OCI-LY7 (cell line): Measurements from ENCODE around the gene SPINT1. TPM values are rescaled to one million over a fixed set of nuclear protein-coding genes. Genes with fewer than 3 reads are reported as not detected.

ENCODE experiments used
- BruUV-seq: library from RNA; stranded (reverse); fragments of 400-500 nt; replicated peaks from 2 replicates; lab custom pipeline; 2021; lab: Mats Ljungman, UMichigan
- CTCF ChIA-PET: fragments of 300-600 bp; sonication (Branson Sonifier 250); formaldehyde crosslinking; loops from one replicate; lab custom pipeline; 2022; ENCODE audit warnings: antibody characterized with exemption; ENCODE audit not compliant: unreplicated experiment; lab: Charles Lee
- POLR2A ChIA-PET: fragments of 300-600 bp; sonication (Branson Sonifier 250); formaldehyde crosslinking; loops from one replicate; lab custom pipeline; 2022; ENCODE audit warnings: antibody characterized with exemption; lab: Charles Lee
- DNase-seq: peaks from one replicate; pipeline ENCODE4 v3.0.0-alpha.2; 2015; ENCODE audit warnings: low spot score
- H2AFZ ChIP-seq: fragments of 200-600 bp; sonication (generic), shearing (Covaris generic); 2 replicates; pipeline ENCODE4 v1.6.1; 2014; ENCODE audit warnings: mild to moderate bottlenecking, antibody characterized with exemption, low read length, moderate library complexity
- H3K27ac ChIP-seq: fragments of 200-600 bp; sonication (generic); 2 replicates; pipeline ENCODE4 v1.5.1; 2014; ENCODE audit warnings: mixed run types, low read depth, mild to moderate bottlenecking, moderate library complexity, low read length, inconsistent platforms; ENCODE audit not compliant: poor library complexity, severe bottlenecking
- H3K36me3 ChIP-seq: fragments of 200-600 bp; sonication (generic); 2 replicates; pipeline ENCODE4 v1.6.1; 2014; ENCODE audit warnings: mild to moderate bottlenecking, antibody characterized with exemption, low read length, moderate library complexity, mixed read lengths; ENCODE audit not compliant: insufficient read depth
- H3K4me1 ChIP-seq: fragments of 200-600 bp; sonication (generic); 2 replicates; pipeline ENCODE4 v1.5.1; 2014; ENCODE audit warnings: mild to moderate bottlenecking, low read length; ENCODE audit not compliant: insufficient read depth, poor library complexity, severe bottlenecking
- H3K4me2 ChIP-seq: fragments of 200-600 bp; sonication (generic); 2 replicates; pipeline ENCODE4 v1.6.1; 2014; ENCODE audit warnings: mild to moderate bottlenecking, low read length
- H3K4me3 ChIP-seq: fragments of 200-600 bp; sonication (generic); 2 replicates; pipeline ENCODE4 v1.5.1; 2014; ENCODE audit warnings: mild to moderate bottlenecking, low read depth, low read length; ENCODE audit not compliant: poor library complexity, severe bottlenecking
- H3K79me2 ChIP-seq: fragments of 200-600 bp; sonication (generic); 2 replicates; pipeline ENCODE4 v1.6.1; 2016; ENCODE audit warnings: low read depth, mild to moderate bottlenecking, low read length, moderate library complexity, mixed read lengths; ENCODE audit not compliant: insufficient read depth
- H3K9me2 ChIP-seq: fragments of 200-600 bp; sonication (generic); 2 replicates; pipeline ENCODE4 v1.6.1; 2016; ENCODE audit warnings: mild to moderate bottlenecking, low read length, mixed read lengths; ENCODE audit not compliant: insufficient read depth
- H3K9me3 ChIP-seq: fragments of 200-600 bp; sonication (generic); 2 replicates; pipeline ENCODE4 v1.6.1; 2014; ENCODE audit warnings: mild to moderate bottlenecking, mixed run types, low read length, mixed read lengths
- H4K20me1 ChIP-seq: fragments of 200-600 bp; sonication (generic); 2 replicates; pipeline ENCODE4 v1.6.1; 2014; ENCODE audit warnings: mild to moderate bottlenecking, antibody characterized with exemption, low read length, moderate library complexity, mixed read lengths; ENCODE audit not compliant: insufficient read depth
- EZH2phosphoT487 ChIP-seq: fragments of 200-600 bp; sonication (generic); IDR thresholded peaks from 2 replicates; pipeline ENCODE4 v1.6.1; 2018; ENCODE audit warnings: low read depth, borderline replicate concordance, mild to moderate bottlenecking, mixed run types, antibody characterized with exemption, low read length, moderate library complexity, mixed read lengths
- intact Hi-C: fragments of 100-400 bp; cut with micrococcal nuclease; formaldehyde crosslinking; loops from one replicate; pipeline ENCODE4 v1.10.0; 2022; ENCODE audit not compliant: unreplicated experiment
- total RNA-seq, 2 experiments: library from RNA; depleted of rRNA in 1 of 2; stranded (reverse); fragments of >200 nt in 1 of 2; shearing (Covaris generic) in 1 of 2; gene quantifications; 2 replicates each; pipeline ENCODE4 v1.2.3, GENCODE V29; 2014 to 2022
- TF ChIP-seq, protein P1 (sequence below): fragments of 200-600 bp; sonication (generic); conservative IDR thresholded peaks from 2 replicates; pipeline ENCODE4 v1.5.1; 2014; ENCODE audit warnings: mild to moderate bottlenecking, antibody characterized with exemption, low read length, moderate library complexity, mixed read lengths

The SPINT1 gene
- total RNA-seq, 2 experiments from 2014 or later: 2.4 TPM; not detected in 1

DNA sequence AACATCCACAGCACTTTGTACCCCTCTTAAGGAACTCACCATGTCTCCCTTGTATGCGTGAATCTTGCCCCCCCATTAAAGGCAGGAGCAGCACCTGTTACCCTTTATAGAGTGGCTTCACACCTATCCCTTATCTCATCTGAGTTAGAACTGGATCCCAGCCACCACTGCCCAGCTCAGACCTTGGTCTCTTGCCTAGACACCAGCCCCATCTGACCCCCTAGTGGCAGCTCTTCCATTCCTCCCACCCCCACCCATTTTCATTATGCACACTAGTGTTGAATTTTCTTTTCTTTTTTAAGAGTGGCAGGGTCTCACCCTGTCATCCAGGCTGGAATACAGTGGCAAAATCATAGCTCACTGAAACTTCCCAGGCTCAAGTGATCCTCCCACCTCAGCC, 40.2 kb upstream of the SPINT1 start:
- H3K4me1 ChIP-seq: peaks cover 14% of the 10 kb centered on the region
- H3K36me3 ChIP-seq: no peaks in the 10 kb centered on the region
- no peaks in the 10 kb centered on the region for H4K20me1 ChIP-seq
- DNase-seq: no peak
- BruUV-seq: no TSS peak
- no peak overlapping the region for H3K4me3 ChIP-seq
- no peak overlapping the region for H3K27ac ChIP-seq
- no peaks in the 10 kb centered on the region for H3K9me2 ChIP-seq
- TF ChIP-seq, protein P1, sequence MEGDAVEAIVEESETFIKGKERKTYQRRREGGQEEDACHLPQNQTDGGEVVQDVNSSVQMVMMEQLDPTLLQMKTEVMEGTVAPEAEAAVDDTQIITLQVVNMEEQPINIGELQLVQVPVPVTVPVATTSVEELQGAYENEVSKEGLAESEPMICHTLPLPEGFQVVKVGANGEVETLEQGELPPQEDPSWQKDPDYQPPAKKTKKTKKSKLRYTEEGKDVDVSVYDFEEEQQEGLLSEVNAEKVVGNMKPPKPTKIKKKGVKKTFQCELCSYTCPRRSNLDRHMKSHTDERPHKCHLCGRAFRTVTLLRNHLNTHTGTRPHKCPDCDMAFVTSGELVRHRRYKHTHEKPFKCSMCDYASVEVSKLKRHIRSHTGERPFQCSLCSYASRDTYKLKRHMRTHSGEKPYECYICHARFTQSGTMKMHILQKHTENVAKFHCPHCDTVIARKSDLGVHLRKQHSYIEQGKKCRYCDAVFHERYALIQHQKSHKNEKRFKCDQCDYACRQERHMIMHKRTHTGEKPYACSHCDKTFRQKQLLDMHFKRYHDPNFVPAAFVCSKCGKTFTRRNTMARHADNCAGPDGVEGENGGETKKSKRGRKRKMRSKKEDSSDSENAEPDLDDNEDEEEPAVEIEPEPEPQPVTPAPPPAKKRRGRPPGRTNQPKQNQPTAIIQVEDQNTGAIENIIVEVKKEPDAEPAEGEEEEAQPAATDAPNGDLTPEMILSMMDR: peak; percentile 55
- TF ChIP-seq EZH2phosphoT487: no peak
- no peak overlapping the region for H2AFZ ChIP-seq
- H3K79me2 ChIP-seq: peaks cover 16% of the 10 kb centered on the region; the same call in 1 of the 2 replicates
- ChIA-PET POLR2A (interaction anchor here (0.6 to 0.7 kb wide), 2 partner anchors 58 to 1358 kb away, joined by 3 to 6 read pairs; no protein-coding TSS in a partner anchor), CTCF (no interaction called here)
- H3K4me2 ChIP-seq: no peak overlapping the region
- intact Hi-C loops: no loop called here
- no peaks in the 10 kb centered on the region for H3K9me3 ChIP-seq

DNA sequence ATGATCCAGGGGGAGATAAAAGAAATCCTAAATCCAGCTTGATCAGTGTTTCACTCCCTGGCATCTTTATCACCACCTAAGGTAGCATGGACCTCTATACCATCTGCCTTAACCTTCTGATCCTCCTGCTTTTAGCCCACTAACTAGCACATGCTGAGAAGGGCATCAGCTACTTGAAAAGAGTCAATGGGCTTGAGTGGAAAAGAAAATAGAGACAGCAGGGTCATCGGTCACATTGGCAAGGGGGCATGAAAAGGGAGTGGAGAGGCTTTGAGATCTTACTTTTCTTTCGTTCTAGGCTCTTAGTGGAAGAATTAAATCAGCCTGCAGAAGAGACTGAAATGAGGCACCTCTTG, 37.2 kb upstream of the SPINT1 start:
- no peaks in the 10 kb centered on the region for H3K9me3 ChIP-seq
- no peak for DNase-seq
- TSS peak; percentile 87 for BruUV-seq
- ChIA-PET POLR2A (interaction anchor here (0.5 to 1.3 kb wide), 4 partner anchors 10 to 112 kb away, joined by 3 to 4 read pairs (median 4); no protein-coding TSS in a partner anchor), CTCF (interaction anchor here (1.1 kb wide), 2 partner anchors 24 to 372 kb away, joined by 3 to 5 read pairs; no protein-coding TSS in a partner anchor)
- peak overlapping the region; percentile 78 for H3K4me3 ChIP-seq
- no peaks in the 10 kb centered on the region for H3K9me2 ChIP-seq
- H3K36me3 ChIP-seq: peaks cover 5% of the 10 kb centered on the region; the same call in 1 of the 2 replicates
- no peaks in the 10 kb centered on the region for H4K20me1 ChIP-seq
- H3K27ac ChIP-seq: peak overlapping the region; percentile 76
- H3K4me1 ChIP-seq: peaks cover 19% of the 10 kb centered on the region
- intact Hi-C loops: loop anchor here (1.0 to 2.0 kb wide), 3 partner anchors 38 to 89 kb away; partner anchors contain the start of genes C15orf62 and RMDN3
- H3K4me2 ChIP-seq: peak overlapping the region; percentile 92
- peaks cover 16% of the 10 kb centered on the region; the same call in 1 of the 2 replicates for H3K79me2 ChIP-seq
- peak overlapping the region; percentile 97 for H2AFZ ChIP-seq
- no peak for TF ChIP-seq EZH2phosphoT487
- TF ChIP-seq, protein P1: no peak
